ENCODE measurements around the gene TGFA. TPM values are rescaled to one million over a fixed set of nuclear protein-coding genes. Genes with fewer than 3 reads are reported as not detected.

TGFA gene
- total and polyA plus RNA-seq, 7 donors: 0.33 to 12.7 (median 3.1) TPM; not detected in 1

GRCh38 chr2:70510313-70510712 is 43.3 kb downstream of the TGFA start:
- Histone ChIP-seq H3K27ac (no peak overlapping the region), H3K9me3 (no peaks in the 10 kb centered on the region), H3K36me3 (no peaks in the 10 kb centered on the region), H3K4me1 (no peaks in the 10 kb centered on the region), H3K4me3 (no peak overlapping the region), H3K27me3 (no peaks in the 10 kb centered on the region)
- intact Hi-C loops (cut with DNase I): no loop called here
- TF ChIP-seq POLR2AphosphoS5 (IDR thresholded peaks at IDR 0.05): no peak
- no peak for TF ChIP-seq EP300 (IDR thresholded peaks at IDR 0.05)
- no peak for TF ChIP-seq POLR2A (IDR thresholded peaks at IDR 0.05)
- no peak for TF ChIP-seq CTCF (IDR thresholded peaks at IDR 0.05)
- whole genome bisulfite sequencing, 2 donors: 88 to 94% methylated on average over 1 of the region's 1 CpG
- DNase-seq: no peak

- no peak for DNase-seq
- H3K27me3 ChIP-seq: no peaks in the 10 kb centered on the region
- intact Hi-C loops (cut with DNase I): no loop called here
- no peak overlapping the region for H3K27ac ChIP-seq
- no peaks in the 10 kb centered on the region for H3K36me3 ChIP-seq
- H3K4me3 ChIP-seq: no peak overlapping the region
- TF ChIP-seq POLR2A (IDR thresholded peaks at IDR 0.05) (no peak), CTCF (IDR thresholded peaks at IDR 0.05) (no peak), POLR2AphosphoS5 (IDR thresholded peaks at IDR 0.05) (no peak), EP300 (IDR thresholded peaks at IDR 0.05) (no peak)
- WGBS, 2 donors: 57 to 83% methylated on average over 3 of the region's 3 CpGs
- no peaks in the 10 kb centered on the region for H3K9me3 ChIP-seq
- H3K4me1 ChIP-seq: no peaks in the 10 kb centered on the region
These were observed 44.1 kb downstream of the TGFA start for GRCh38 chr2:70509565-70509964.

- intact Hi-C loops (cut with DNase I): no loop called here
- no peaks in the 10 kb centered on the region for H3K36me3 ChIP-seq
- DNase-seq: no peak
- H3K4me1 ChIP-seq: no peaks in the 10 kb centered on the region
- no peaks in the 10 kb centered on the region for H3K27me3 ChIP-seq
- H3K4me3 ChIP-seq: no peak overlapping the region
- H3K27ac ChIP-seq: no peak overlapping the region
- TF ChIP-seq EP300 (IDR thresholded peaks at IDR 0.05) (no peak), POLR2AphosphoS5 (IDR thresholded peaks at IDR 0.05) (no peak), POLR2A (IDR thresholded peaks at IDR 0.05) (no peak), CTCF (IDR thresholded peaks at IDR 0.05) (no peak)
- 53 to 70% methylated on average over 7 of the region's 7 CpGs for WGBS, 2 donors
- no peaks in the 10 kb centered on the region for H3K9me3 ChIP-seq
These were observed 44.7 kb downstream of the TGFA start for GRCh38 chr2:70508711-70509462.

- no peaks in the 10 kb centered on the region for H3K27me3 ChIP-seq
- no peak for DNase-seq
- WGBS, 2 donors: 76 to 79% methylated on average over 8 of the region's 8 CpGs
- no peak overlapping the region for H3K27ac ChIP-seq
- no peak overlapping the region for H3K4me3 ChIP-seq
- H3K4me1 ChIP-seq: no peaks in the 10 kb centered on the region
- no peaks in the 10 kb centered on the region for H3K36me3 ChIP-seq
- intact Hi-C loops (cut with DNase I): no loop called here
- TF ChIP-seq EP300 (IDR thresholded peaks at IDR 0.05): no peak
- TF ChIP-seq POLR2A (IDR thresholded peaks at IDR 0.05): no peak
- no peak for TF ChIP-seq CTCF (IDR thresholded peaks at IDR 0.05)
- no peak for TF ChIP-seq POLR2AphosphoS5 (IDR thresholded peaks at IDR 0.05)
- H3K9me3 ChIP-seq: no peaks in the 10 kb centered on the region
These were observed 47.8 kb downstream of the TGFA start for GRCh38 chr2:70505613-70506391.
